AG10803 (cell line): Measurements from ENCODE around the gene TBXAS1.

Experiments
- DNase-seq: peaks from one replicate; pipeline ENCODE4 v3.0.0; 2010; ENCODE audit warnings: low read depth
- H3K4me3 ChIP-seq: 2 replicates; pipeline ENCODE4 v1.5.1; 2011; ENCODE audit warnings: mild to moderate bottlenecking, low read length, control low read depth
- TF ChIP-seq, protein P1 (sequence below): conservative IDR thresholded peaks from 2 replicates; pipeline ENCODE4 v1.5.1; 2011; ENCODE audit warnings: mild to moderate bottlenecking, low read length, control low read depth, inconsistent platforms

Gene TBXAS1

GRCh38 chr7:139829025-139829774 is at the start of gene TBXAS1:
TBXAS1 (plus strand) TSS chr7:139829264; CDS start chr7:139829391, 127 bp downstream.
- no peak for DNase-seq
- H3K4me3 ChIP-seq, result no peak within 1 kb of the TSS
- TF ChIP-seq, protein P1, sequence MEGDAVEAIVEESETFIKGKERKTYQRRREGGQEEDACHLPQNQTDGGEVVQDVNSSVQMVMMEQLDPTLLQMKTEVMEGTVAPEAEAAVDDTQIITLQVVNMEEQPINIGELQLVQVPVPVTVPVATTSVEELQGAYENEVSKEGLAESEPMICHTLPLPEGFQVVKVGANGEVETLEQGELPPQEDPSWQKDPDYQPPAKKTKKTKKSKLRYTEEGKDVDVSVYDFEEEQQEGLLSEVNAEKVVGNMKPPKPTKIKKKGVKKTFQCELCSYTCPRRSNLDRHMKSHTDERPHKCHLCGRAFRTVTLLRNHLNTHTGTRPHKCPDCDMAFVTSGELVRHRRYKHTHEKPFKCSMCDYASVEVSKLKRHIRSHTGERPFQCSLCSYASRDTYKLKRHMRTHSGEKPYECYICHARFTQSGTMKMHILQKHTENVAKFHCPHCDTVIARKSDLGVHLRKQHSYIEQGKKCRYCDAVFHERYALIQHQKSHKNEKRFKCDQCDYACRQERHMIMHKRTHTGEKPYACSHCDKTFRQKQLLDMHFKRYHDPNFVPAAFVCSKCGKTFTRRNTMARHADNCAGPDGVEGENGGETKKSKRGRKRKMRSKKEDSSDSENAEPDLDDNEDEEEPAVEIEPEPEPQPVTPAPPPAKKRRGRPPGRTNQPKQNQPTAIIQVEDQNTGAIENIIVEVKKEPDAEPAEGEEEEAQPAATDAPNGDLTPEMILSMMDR, result no peak

DNA sequence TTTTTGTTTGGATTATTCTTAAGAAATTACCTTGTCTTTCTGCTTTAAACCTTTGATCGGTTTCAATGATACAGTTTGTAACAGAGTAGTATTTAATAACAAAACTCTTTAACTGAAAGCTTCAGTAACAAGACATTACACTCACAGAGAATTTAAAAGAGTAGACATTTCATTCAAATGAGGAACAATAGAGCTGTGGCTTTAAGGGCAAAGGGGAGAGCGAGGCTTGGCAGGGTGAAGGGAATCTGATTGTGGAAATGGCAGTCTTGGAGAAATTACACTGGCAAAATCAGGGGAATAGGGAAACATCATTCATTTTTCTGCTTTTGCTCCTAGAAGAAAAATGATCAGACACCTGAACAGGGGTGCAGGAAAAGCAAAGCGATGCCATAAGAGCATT is 46.1 kb upstream of the TBXAS1 start:
- TF ChIP-seq, protein P1, result no peak
- no peak for DNase-seq
- no peak overlapping the region for H3K4me3 ChIP-seq

DNA sequence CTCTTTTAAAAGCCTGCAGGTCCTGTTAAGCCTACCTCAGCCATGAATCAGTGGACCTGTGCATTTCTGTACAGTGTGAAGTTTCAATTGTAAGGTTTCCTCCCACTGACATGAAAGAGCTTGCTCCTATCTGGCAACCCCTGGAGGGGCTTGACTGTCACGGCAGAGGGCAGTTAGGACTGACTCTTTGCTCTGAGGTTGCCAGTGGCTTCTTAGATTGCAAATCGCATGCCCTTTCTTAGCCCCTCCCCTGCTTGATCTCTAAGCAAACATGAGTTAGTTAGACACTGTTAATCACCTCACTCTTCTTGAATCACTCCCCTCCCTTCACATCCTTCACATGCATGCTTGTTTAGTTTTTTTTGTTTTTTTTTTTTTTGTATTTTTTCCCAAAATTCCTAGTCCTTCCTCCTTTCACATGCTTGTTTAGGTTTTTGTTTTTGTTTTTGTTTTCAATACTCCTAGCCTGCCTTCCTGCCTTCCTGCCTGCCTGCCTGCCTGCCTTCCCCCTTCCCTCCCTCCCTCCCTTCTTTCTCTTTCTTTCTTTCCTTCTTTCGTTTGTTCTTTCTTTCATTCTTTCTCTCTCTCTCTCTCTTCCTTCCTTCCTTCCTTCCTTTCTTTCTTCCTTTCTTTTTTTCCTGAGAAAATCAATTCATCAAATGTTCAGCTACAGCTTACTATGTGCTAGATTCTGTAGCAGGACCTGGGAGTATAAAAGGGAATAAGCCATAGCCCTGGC is 45.2 kb upstream of the TBXAS1 start:
- TF ChIP-seq, protein P1, result no peak
- no peak for DNase-seq

DNA sequence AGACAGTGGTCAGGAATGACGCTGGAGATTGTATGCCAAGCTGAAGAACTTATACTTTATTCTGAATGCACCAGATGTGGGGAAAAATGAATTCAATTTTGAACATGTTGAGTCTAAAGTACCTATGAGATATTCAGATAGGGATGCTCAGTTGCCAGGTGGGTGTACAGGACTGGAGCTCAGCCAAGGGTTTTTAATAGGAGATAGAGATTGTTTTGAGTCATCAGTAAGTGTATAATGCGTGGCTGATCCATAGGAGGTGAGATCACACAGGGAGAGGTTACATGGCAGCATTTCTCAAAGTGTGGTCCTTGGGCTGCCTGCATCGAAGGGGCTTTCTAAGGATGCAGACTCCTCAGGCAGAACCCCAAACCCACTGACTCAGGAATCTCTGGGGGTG is 44.4 kb upstream of the TBXAS1 start:
- DNase-seq, result no peak
- TF ChIP-seq, protein P1, result no peak
- no peak overlapping the region for H3K4me3 ChIP-seq

More for the DNA sequence above, 45.2 kb upstream of the TBXAS1 start:
- no peak overlapping the region for H3K4me3 ChIP-seq

- TF ChIP-seq, protein P1, result no peak
- no peak overlapping the region for H3K4me3 ChIP-seq
- no peak for DNase-seq
These were observed 37.7 kb upstream of the TBXAS1 start for GRCh38 chr7:139791316-139791715.

- TF ChIP-seq, protein P1, result no peak
- no peak overlapping the region for H3K4me3 ChIP-seq
- peak; percentile 18 for DNase-seq
These were observed 31.5 kb upstream of the TBXAS1 start for GRCh38 chr7:139797607-139798006.

- H3K4me3 ChIP-seq, result no peak overlapping the region
- TF ChIP-seq, protein P1, result no peak
- DNase-seq, result no peak
These were observed 30.8 kb upstream of the TBXAS1 start for GRCh38 chr7:139798221-139798620.
